WTC11 (cell line): ENCODE data around the gene TCF7L2. TPM values are rescaled to one million over a fixed set of nuclear protein-coding genes. Genes with fewer than 3 reads are reported as not detected.
A peak's percentile ranks its signal among the peaks of the same experiment; 100 is the strongest.

Source experiments
- ATAC-seq: fragments of 200-7000 bp; cut with Tn5 transposase; 2 replicates; pipeline ENCODE4 v1.10.0; 2021; ENCODE audit warnings: mild to moderate bottlenecking, moderate library complexity
- CTCF ChIA-PET: fragments of 300-600 bp; sonication (Branson Sonifier 250); formaldehyde crosslinking; loops from one replicate; lab custom pipeline; 2021; ENCODE audit warnings: antibody characterized with exemption; lab: Charles Lee
- POLR2A ChIA-PET: fragments of 350-600 bp; sonication (Branson Sonifier 250); formaldehyde crosslinking; loops from one replicate; lab custom pipeline; 2021; ENCODE audit warnings: antibody characterized with exemption; lab: Charles Lee
- DNase-seq: peaks from one replicate; pipeline ENCODE4 v3.0.0; 2021; ENCODE audit warnings: low spot score
- H3K27ac Mint-ChIP-seq: 2 replicates; pipeline ENCODE4 v1.8.0; 2021; ENCODE audit warnings: mixed read lengths
- H3K27me3 Mint-ChIP-seq: 2 replicates; pipeline ENCODE4 v1.8.0; 2021; ENCODE audit warnings: low read depth, mild to moderate bottlenecking, moderate library complexity, mixed read lengths
- H3K36me3 Mint-ChIP-seq: 2 replicates; pipeline ENCODE4 v1.8.0; 2021; ENCODE audit warnings: mixed read lengths
- H3K4me1 Mint-ChIP-seq: 2 replicates; pipeline ENCODE4 v1.8.0; 2022; ENCODE audit warnings: mixed read lengths
- H3K4me3 Mint-ChIP-seq: 2 replicates; pipeline ENCODE4 v1.8.0; 2021; ENCODE audit warnings: mild to moderate bottlenecking, moderate library complexity, mixed read lengths
- H3K9me3 Mint-ChIP-seq: 2 replicates; pipeline ENCODE4 v1.8.0; 2021; ENCODE audit warnings: mixed read lengths
- CBFB ChIP-seq: sonication (generic); formaldehyde crosslinking; IDR thresholded peaks from 2 replicates; pipeline ENCODE4 v1.8.1; 2022; ENCODE audit warnings: mild to moderate bottlenecking, low read depth, missing genetic modification reagents
- GABPB1 ChIP-seq: sonication (generic); formaldehyde crosslinking; IDR thresholded peaks from 2 replicates; pipeline ENCODE4 v1.8.1; 2023; ENCODE audit warnings: mild to moderate bottlenecking, missing genetic modification reagents
- GRHL2 ChIP-seq: fragments of 250-450 bp; sonication (Bioruptor Pico); IDR thresholded peaks from 2 replicates; pipeline ENCODE4 v1.8.0; 2022; ENCODE audit warnings: mild to moderate bottlenecking, moderate library complexity; ENCODE audit not compliant: insufficient replicate concordance, severe bottlenecking
- SMAD4 ChIP-seq: sonication (generic); formaldehyde crosslinking; IDR thresholded peaks from 2 replicates; pipeline ENCODE4 v1.8.0; 2022; ENCODE audit warnings: mild to moderate bottlenecking, missing genetic modification reagents
- SOX15 ChIP-seq: fragments of 250-450 bp; sonication (Bioruptor Pico); IDR thresholded peaks from 2 replicates; pipeline ENCODE4 v1.9.0; 2021; ENCODE audit warnings: mild to moderate bottlenecking
- TEAD1 ChIP-seq: sonication (generic); formaldehyde crosslinking; IDR thresholded peaks from 2 replicates; pipeline ENCODE4 v1.8.0; 2022; ENCODE audit warnings: mild to moderate bottlenecking, missing genetic modification reagents
- TEAD4 ChIP-seq: sonication (generic); formaldehyde crosslinking; IDR thresholded peaks from 2 replicates; pipeline ENCODE4 v1.8.0; 2022; ENCODE audit warnings: mild to moderate bottlenecking, missing genetic modification reagents
- ZNF121 ChIP-seq: sonication (generic); formaldehyde crosslinking; IDR thresholded peaks from 2 replicates; pipeline ENCODE4 v1.8.0; 2023; ENCODE audit warnings: missing genetic modification reagents
- ZNF396 ChIP-seq: fragments of 250-450 bp; sonication (Bioruptor Pico); IDR thresholded peaks from 2 replicates; pipeline ENCODE4 v1.8.0; 2021; ENCODE audit warnings: mild to moderate bottlenecking, moderate library complexity, borderline replicate concordance
- total RNA-seq: library from RNA; stranded (reverse); gene quantifications from 3 replicates; pipeline ENCODE4 v1.2.3, GENCODE V29; 2021
- TF ChIP-seq, protein P1 (sequence below): sonication (generic); formaldehyde crosslinking; IDR thresholded peaks from 2 replicates; pipeline ENCODE4 v1.8.1; 2023; ENCODE audit warnings: mild to moderate bottlenecking, missing genetic modification reagents, moderate library complexity
- TF ChIP-seq, protein P2 (sequence below): sonication (generic); formaldehyde crosslinking; IDR thresholded peaks from 2 replicates; pipeline ENCODE4 v1.8.1; 2022; ENCODE audit warnings: missing genetic modification reagents, borderline replicate concordance
- TF ChIP-seq, protein P3 (sequence below): sonication (generic); formaldehyde crosslinking; IDR thresholded peaks from 2 replicates; pipeline ENCODE4 v1.8.0; 2022; ENCODE audit warnings: mild to moderate bottlenecking, missing genetic modification reagents
- TF ChIP-seq, protein P4 (sequence below): sonication (generic); formaldehyde crosslinking; conservative IDR thresholded peaks from 2 replicates; pipeline ENCODE4 v1.8.1; 2023; ENCODE audit warnings: mild to moderate bottlenecking, low read depth, missing genetic modification reagents, moderate library complexity
- TF ChIP-seq, protein P5 (sequence below): sonication (generic); formaldehyde crosslinking; IDR thresholded peaks from 2 replicates; pipeline ENCODE4 v1.8.0; 2022; ENCODE audit warnings: mild to moderate bottlenecking, missing genetic modification reagents
- TF ChIP-seq, protein P6 (sequence below): sonication (generic); formaldehyde crosslinking; IDR thresholded peaks from 2 replicates; pipeline ENCODE4 v1.8.1; 2022; ENCODE audit warnings: mild to moderate bottlenecking, moderate library complexity, missing genetic modification reagents
- TF ChIP-seq, protein P7 (sequence below): sonication (generic); formaldehyde crosslinking; IDR thresholded peaks from 2 replicates; pipeline ENCODE4 v1.8.0; 2023; ENCODE audit warnings: missing genetic modification reagents

TCF7L2 gene
- total RNA-seq, 1 experiment from 2014 or later = 44.5 TPM

DNA sequence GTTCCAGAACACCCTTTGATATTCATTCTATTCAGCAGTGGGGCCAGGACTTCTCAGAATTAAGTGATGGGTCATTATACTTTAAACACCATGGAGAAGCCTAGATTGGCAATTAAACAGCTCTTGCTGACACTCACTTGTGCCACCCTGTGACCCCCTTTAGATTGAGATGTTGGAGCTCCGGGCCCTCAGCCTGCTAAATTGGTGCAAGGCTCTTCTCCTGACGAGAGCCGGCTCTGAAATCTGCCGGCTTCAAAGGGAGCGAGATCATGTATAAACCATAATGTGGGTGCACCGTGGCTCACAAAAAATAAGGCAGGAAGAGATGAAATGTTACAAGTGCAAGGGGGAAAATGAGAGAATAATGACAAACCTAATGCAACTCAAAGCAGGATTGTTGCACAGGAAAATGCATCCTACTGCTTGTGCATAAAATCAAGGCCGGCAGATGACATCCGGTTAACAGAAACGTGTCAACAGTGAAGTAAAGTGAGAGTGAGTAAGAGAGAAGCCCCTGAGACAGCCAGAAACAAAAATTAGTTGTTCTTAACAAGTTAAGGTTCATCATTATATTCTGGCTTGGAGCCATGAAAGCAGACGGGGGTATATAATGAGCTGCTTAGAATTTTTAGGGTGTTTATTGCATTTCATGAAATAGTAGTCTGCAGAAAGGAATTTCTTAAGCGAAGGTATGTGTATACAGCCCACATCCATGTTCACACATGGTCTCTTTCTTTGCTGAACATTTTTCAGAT is 198.2 kb downstream of the TCF7L2 start (continued):
- TF ChIP-seq, protein P1, sequence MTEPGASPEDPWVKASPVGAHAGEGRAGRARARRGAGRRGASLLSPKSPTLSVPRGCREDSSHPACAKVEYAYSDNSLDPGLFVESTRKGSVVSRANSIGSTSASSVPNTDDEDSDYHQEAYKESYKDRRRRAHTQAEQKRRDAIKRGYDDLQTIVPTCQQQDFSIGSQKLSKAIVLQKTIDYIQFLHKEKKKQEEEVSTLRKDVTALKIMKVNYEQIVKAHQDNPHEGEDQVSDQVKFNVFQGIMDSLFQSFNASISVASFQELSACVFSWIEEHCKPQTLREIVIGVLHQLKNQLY (CRISPR knock-in tag) = no peak
- no peak for TF ChIP-seq ZNF396

DNA sequence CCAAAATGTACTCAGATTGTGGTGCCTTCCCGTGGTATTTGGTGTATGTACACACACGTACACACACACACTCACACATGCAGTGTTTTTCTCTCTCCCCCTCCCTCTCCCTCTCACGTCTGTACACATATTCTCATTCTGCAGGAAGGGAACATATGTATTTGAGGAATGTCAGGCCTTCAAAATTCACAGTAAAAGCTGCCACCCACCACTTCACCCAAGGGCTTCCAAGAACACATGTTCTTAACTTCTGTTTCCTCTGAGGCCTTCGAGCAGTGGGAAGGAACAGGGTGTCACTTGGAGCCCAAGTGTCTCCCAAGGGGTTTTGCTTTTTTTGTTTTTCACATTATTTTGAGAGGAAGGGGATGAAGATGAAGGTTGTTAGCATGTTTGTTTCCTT is 198.9 kb downstream of the TCF7L2 start:
- Mint-ChIP-seq H3K36me3 (peaks cover 86% of the 10 kb centered on the region), H3K9me3 (no peaks in the 10 kb centered on the region), H3K4me3 (no peak overlapping the region), H3K27ac (0 out of 2 replicates have a peak overlapping the region, but pooled peaks have one; percentile 22), H3K27me3 (no peaks in the 10 kb centered on the region), H3K4me1 (no peaks in the 10 kb centered on the region)
- ChIA-PET CTCF (interaction anchor here (0.6 kb wide), 1 partner anchor 67 kb away, joined by 3 read pairs; no protein-coding TSS in a partner anchor), POLR2A (no interaction called here)
- ATAC-seq (no peak), DNase-seq (no peak)
- no peak for TF ChIP-seq TEAD4
- TF ChIP-seq CBFB (CRISPR knock-in tag) = no peak
- TF ChIP-seq, protein P2, sequence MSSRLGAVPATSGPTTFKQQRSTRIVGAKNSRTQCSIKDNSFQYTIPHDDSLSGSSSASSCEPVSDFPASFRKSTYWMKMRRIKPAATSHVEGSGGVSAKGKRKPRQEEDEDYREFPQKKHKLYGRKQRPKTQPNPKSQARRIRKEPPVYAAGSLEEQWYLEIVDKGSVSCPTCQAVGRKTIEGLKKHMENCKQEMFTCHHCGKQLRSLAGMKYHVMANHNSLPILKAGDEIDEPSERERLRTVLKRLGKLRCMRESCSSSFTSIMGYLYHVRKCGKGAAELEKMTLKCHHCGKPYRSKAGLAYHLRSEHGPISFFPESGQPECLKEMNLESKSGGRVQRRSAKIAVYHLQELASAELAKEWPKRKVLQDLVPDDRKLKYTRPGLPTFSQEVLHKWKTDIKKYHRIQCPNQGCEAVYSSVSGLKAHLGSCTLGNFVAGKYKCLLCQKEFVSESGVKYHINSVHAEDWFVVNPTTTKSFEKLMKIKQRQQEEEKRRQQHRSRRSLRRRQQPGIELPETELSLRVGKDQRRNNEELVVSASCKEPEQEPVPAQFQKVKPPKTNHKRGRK = no peak
- TF ChIP-seq, protein P3, sequence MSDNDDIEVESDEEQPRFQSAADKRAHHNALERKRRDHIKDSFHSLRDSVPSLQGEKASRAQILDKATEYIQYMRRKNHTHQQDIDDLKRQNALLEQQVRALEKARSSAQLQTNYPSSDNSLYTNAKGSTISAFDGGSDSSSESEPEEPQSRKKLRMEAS = no peak
- TF ChIP-seq, protein P4, sequence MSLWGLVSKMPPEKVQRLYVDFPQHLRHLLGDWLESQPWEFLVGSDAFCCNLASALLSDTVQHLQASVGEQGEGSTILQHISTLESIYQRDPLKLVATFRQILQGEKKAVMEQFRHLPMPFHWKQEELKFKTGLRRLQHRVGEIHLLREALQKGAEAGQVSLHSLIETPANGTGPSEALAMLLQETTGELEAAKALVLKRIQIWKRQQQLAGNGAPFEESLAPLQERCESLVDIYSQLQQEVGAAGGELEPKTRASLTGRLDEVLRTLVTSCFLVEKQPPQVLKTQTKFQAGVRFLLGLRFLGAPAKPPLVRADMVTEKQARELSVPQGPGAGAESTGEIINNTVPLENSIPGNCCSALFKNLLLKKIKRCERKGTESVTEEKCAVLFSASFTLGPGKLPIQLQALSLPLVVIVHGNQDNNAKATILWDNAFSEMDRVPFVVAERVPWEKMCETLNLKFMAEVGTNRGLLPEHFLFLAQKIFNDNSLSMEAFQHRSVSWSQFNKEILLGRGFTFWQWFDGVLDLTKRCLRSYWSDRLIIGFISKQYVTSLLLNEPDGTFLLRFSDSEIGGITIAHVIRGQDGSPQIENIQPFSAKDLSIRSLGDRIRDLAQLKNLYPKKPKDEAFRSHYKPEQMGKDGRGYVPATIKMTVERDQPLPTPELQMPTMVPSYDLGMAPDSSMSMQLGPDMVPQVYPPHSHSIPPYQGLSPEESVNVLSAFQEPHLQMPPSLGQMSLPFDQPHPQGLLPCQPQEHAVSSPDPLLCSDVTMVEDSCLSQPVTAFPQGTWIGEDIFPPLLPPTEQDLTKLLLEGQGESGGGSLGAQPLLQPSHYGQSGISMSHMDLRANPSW (CRISPR knock-in tag) = no peak
- TF ChIP-seq, protein P5, sequence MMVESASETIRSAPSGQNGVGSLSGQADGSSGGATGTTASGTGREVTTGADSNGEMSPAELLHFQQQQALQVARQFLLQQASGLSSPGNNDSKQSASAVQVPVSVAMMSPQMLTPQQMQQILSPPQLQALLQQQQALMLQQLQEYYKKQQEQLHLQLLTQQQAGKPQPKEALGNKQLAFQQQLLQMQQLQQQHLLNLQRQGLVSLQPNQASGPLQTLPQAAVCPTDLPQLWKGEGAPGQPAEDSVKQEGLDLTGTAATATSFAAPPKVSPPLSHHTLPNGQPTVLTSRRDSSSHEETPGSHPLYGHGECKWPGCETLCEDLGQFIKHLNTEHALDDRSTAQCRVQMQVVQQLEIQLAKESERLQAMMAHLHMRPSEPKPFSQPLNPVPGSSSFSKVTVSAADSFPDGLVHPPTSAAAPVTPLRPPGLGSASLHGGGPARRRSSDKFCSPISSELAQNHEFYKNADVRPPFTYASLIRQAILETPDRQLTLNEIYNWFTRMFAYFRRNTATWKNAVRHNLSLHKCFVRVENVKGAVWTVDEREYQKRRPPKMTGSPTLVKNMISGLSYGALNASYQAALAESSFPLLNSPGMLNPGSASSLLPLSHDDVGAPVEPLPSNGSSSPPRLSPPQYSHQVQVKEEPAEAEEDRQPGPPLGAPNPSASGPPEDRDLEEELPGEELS (CRISPR knock-in tag) = no peak
- no peak for TF ChIP-seq SMAD4
- TF ChIP-seq, protein P6, sequence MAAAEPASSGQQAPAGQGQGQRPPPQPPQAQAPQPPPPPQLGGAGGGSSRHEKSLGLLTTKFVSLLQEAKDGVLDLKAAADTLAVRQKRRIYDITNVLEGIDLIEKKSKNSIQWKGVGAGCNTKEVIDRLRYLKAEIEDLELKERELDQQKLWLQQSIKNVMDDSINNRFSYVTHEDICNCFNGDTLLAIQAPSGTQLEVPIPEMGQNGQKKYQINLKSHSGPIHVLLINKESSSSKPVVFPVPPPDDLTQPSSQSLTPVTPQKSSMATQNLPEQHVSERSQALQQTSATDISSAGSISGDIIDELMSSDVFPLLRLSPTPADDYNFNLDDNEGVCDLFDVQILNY = no peak
- TF ChIP-seq ZNF121 (CRISPR knock-in tag) = no peak
- no peak for TF ChIP-seq SOX15
- TF ChIP-seq GABPB1 = no peak
- no peak for TF ChIP-seq ZNF396
- TF ChIP-seq, protein P7, sequence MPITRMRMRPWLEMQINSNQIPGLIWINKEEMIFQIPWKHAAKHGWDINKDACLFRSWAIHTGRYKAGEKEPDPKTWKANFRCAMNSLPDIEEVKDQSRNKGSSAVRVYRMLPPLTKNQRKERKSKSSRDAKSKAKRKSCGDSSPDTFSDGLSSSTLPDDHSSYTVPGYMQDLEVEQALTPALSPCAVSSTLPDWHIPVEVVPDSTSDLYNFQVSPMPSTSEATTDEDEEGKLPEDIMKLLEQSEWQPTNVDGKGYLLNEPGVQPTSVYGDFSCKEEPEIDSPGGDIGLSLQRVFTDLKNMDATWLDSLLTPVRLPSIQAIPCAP (CRISPR knock-in tag) = no peak
- no peak for TF ChIP-seq TEAD1
- TF ChIP-seq GRHL2 (CRISPR knock-in tag) = no peak
